ENCODE measurements around the gene EHD2.
"Not testable (repeated sequence)": the region's sequence is repeated elsewhere in the genome, so short reads cannot be mapped to it uniquely, and the experiment has no call there.

EHD2 gene

DNA sequence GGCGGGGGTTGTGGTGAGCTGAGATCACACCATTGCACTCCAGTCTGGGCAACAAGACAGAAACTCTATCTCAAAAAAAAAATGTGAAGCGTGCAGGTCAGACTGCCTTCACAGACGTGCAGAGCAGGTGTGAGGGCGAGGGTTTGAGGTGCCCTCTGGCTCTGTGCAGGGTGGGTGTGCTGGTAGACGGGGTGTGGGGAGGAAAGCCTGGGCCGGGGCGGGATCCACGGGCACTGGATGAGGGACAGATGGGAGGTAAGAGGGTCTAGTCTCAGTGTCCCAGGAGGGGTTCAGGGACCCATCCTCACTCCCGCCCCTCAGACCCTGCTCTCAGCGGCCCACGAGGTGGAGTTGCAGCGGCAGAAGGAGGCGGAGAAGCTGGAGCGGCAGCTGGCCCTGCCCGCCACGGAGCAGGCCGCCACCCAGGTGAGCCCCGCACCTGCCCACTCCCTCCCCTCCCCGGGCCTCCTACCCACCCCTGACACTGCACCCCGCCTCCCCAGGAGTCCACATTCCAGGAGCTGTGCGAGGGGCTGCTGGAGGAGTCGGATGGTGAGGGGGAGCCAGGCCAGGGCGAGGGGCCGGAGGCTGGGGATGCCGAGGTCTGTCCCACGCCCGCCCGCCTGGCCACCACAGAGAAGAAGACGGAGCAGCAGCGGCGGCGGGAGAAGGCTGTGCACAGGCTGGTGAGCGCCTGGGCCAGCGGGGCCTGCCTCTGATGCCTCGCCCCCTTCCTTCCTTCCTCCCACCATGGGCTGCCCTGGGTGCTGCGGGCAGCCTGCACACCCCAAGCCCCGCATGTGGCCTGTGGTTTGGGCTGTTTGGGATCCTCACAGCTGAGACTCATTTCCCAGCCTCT is 41.2 kb downstream of the EHD2 start:
- no peak for DNase-seq

DNA sequence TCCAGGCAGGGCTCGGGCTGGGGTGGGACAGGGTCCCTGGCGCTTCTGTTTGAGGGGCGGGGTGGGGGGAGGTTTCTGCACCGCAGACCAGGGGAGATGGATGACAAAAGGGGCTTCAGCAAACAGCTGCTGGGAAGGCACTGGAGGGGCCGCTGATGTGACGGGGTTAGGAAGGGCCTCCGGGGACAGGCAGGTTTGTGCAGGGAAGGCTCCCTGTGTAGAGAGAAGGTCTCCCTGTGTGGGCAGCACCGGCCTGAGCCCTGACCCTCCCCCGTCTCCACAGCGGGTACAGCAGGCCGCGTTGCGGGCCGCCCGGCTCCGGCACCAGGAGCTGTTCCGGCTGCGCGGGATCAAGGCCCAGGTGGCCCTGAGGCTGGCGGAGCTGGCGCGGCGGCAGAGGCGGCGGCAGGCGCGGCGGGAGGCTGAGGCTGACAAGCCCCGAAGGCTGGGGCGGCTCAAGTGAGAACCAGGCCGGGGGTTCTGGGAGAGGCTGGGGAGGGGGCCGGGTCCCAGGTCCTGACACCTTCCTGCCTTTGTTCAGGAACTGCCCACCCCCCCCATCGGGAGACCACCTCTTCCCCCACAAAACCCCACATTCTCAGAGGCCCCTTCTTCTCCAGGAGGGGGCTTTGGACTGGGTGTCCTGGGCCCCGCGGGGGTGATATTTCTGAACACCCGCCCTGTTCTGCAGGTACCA is 42.0 kb downstream of the EHD2 start:
- no peak for DNase-seq

- no peak for DNase-seq
Observed at GRCh38 chr19:47755762-47756626, 42.8 kb downstream of the EHD2 start.

DNA sequence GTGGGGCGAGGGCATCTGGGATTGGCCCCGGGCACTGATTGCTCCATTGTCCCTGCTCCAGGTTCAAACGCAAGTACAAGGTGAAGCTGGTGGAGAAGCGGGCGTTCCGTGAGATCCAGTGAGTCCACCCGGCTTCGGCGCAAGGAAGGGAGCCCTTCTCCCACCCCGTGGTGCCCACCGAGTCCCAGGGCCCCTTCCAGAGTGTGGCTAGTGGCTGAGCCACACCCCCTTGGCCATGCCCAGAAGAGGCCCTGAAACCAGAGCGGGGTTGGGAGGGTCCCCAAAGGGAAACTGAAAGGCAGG is 43.4 kb downstream of the EHD2 start:
- no peak for DNase-seq

DNA sequence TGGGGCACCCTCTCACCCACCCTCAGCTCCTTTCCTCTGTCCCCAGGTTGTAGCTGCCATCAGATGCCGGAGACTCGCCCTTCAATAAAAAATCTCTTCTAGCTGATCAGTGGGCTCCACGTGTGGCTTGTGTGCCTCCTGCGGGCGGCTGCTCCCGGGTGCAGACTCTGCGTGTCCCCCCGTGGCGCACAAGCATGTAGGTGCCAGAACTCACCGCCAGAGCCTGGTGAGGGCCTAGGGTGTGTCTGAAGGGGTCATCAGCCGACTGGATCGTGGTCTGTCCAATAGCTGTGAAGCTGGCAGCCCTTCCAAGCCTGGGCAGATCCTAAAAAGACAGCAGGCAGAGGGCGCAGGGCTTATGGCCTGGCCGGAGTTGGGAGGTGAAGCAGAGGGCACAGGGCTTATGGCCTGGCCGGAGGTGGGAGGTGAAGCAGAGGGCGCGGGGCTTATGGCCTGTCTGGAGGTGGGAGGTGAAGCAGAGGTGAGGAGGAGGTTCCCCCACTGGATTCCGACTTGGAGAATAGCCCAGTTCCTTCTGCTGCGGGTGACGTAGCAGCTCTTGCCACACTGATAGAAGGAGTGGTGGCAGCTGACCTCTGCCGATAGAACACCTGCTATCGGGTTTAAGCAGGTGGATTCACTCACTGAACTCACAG is 43.9 kb downstream of the EHD2 start:
- DNase-seq = no peak

DNA sequence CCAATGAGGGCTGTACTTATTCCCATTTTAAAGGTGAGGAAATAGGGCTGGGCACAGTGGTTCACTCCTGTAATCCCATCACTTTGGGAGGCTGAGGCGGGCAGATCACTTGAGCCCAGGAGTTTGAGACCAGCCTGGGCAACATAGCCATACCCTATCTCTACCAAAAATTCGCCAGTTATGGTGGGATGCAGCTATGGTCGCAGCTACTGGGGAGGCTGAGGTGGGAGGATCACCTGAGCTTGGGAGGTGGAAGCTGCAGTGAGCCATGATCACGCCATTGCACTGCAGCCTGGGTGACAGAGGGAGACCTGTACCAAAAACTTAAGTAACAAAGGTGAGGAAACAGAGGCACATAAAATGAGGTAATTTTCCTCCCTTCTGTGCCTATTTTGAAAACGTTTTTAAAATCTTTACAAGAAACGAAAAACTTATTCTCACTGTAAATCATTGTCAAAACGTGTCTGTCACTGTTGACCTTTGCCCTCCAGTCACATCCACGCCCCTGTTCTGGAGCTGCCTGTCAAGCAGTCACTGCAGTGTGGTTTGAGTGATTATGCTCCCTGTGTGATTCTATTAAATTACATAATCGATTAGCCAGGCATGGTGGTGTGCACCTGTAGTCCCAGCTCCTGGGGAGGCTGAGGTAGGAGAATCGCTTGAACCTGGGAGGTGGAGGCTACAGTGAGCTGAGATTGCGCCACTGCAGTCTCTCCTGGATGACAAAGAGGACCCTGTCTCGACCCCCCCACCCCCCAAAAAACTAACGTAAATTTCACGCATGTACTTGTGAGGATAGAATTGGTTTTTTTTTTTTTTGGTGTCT is 44.6 kb downstream of the EHD2 start:
- no peak for DNase-seq

- no peak for DNase-seq
Observed at GRCh38 chr19:47758443-47758804, 45.2 kb downstream of the EHD2 start.

- no peak for DNase-seq
Observed at GRCh38 chr19:47760632-47760999, 47.4 kb downstream of the EHD2 start.

DNA sequence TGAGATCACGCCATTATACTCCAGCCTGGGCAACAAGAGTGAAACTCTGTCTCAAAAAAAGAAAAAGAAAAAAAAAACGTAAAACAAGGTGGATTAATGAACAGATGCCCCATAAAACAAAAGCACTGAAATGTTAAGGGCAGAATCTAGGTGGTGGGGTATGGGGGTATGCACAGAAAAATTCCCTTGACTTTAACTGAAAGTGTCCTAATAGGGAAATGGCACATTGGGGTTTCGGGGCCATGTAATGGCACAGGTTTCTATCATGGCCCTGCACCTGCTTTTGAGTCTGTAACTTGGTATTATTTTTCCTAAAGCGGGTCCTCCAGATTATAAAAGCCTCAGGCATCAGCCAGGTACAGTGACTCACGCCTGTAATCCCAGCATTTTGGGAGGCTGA is 48.3 kb downstream of the EHD2 start:
- DNase-seq = no peak

- DNase-seq = no peak
Observed at GRCh38 chr19:47762151-47762550, 48.9 kb downstream of the EHD2 start.

DNA sequence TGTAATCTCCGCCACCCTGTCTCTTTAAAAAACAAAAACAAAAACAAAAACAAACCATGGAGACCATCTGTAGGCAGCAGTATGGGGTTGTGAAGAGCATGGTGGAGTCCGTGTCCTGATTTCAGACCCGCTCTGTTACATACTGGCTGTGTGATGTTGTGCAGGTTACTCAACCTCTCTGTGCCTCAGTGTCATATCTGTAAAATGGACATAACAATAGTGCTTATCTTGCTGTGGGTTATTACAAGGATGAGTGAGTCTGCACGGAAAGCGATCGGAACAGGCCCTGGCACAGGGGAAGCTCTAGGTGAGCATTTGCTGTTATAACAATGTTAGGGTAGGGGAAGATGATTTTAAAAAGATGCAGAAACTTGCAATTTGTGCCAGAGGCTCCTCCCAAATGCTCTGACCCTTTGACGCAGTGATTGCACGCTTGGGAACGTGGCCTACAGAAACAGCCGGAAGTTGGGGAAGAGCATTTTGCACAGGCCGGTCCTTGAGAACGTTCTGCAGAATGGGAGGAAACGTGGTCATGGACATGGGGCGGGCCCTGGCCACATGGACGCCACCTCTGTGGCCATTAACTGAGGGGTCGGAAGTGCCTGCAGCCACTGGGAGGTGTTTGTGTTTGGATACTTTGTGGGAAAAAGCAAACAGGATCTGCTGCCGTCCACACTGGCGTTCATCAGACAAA is 49.5 kb downstream of the EHD2 start:
- DNase-seq = no peak

DNA sequence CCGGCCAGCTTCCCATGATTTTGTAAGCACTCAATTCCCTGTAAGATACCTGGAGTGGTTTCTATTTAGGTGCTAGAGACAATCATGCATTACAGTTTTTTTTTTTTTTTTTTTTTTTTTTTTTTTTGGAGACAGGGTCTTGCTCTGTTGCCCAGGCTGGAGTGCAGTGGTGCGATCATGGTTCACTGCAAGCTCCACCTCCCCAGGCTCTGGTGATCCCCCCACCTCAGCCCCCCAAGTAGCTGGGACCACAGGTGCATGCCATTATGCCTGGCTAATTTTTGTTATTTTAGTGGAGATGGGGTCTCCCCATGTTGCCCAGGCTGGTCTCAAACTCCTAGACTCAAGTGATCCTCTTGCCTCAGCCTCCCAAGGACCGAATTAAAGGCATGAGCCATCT is 51.5 kb downstream of the EHD2 start:
- not testable (repeated sequence) for DNase-seq

DNA sequence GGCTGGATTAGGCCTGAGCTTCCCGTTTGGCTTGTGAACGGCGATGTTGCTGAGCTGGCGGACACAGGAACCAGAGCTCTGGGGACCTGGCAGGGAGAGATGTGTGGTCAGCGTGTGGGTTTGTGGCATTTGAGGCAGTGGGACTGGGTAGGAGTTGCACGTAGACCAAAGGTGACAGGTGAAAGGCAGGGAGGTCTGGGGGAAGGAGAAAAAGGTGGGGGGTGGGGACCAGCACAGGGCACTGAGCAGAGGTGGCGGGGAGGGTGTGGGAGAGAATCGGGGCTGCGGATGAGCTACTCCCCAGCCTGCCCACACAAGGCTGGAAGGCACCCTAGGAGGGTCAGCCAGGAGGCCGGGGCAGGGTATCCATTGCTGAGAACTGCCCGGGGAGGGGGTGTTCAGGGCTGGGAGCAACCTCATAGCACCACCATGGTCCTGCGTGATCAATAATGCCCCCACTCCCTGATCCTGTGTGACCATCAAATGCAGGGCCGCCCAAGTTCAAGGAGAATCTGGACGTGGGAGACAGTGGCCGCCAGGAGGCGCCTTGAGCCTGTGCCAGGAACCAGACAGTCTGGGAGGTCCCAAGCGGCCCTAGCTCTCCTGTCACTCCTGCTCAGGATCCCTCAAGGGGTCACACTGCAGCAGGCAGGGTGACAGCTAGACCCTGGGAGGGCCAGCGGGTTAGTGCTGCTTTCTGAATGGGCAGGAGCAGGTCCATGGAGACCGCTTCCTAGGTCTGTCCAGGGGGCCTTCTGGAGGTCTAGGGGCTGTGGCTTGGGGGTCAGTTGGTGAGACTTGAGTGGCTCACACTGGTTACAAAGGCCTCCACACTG is 52.5 kb downstream of the EHD2 start:
- peak; percentile 51 for DNase-seq

- no peak for DNase-seq
Observed at GRCh38 chr19:47766359-47766620, 53.1 kb downstream of the EHD2 start.

DNA sequence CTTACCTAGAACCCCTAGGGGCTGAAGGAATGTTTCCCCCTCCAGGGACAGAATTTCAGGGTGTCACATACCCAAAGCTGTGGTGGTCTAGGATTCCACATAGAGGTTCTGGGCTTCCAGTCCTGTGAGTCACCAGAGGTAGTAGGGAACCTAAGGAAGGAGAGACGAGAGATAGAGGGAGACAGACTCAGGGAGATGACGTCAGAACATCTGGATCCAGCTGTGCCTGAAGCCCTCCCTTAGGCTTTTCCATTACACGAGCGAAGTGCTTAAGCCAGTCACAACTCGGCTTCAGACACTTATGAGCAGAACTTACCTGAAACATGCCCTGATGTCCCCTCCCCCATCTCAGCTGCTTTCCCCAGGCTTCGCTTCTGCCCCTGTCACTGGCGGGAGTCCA is 53.4 kb downstream of the EHD2 start:
- no peak for DNase-seq

- DNase-seq = no peak
Observed at GRCh38 chr19:47767349-47767748, 54.1 kb downstream of the EHD2 start.

- no peak for DNase-seq
Observed at GRCh38 chr19:47768604-47769003, 55.4 kb downstream of the EHD2 start.

GRCh38 chr19:47769534-47769933 is 56.3 kb downstream of the EHD2 start:
- DNase-seq = no peak

DNA sequence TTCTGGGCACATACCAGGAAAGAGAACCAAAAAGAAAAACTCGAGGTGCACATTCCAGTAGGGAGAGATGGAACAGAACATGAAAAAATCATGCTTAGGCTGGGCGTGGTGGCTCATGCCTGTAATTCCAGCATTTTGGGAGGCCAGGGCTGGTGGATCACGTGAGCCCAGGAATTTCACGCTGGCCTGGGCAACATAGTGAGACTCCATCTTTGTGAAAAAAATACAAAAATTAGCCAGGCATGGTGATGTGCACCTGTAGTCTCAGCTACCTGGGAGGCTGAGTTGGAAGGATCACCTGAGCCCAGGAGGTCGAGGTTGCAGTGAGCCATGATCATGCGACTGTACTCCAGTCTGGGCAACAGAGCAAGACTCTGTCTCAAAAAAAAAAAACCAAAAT is 58.1 kb downstream of the EHD2 start:
- not testable (repeated sequence) for DNase-seq

DNA sequence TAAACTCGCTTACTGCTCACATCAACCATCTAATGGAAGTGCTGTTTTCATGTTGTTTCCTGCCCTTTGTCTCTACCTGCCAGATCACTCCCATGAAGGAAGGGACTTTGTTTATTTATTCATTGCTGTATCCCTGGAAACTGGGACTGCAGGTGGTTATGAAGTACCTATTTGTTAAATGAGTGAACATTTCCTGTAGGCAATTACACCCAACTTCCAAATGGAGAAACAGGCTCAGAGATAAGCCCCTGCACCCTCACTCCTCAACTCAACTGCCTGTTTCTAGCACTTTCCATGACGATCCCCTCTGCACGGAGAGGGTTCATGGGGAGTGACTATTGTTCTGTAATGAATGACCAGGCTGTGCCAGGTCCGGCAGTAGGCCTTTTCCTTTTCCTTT is 63.3 kb downstream of the EHD2 start:
- no peak for DNase-seq

Measured in activated CD4-positive, alpha-beta T cell treated with anti-CD3 and anti-CD28 coated beads, Interleukin-2, amount 50 U/mL, for 1 hour (primary cell).